Left ventricle myocardium superior (tissue), 1 donor: ENCODE results near the gene TTPAL. TPM values are rescaled to one million over a fixed set of nuclear protein-coding genes. Genes with fewer than 3 reads are reported as not detected.
"Not testable (repeated sequence)": the region's sequence is repeated elsewhere in the genome, so short reads cannot be mapped to it uniquely, and the experiment has no call there.

Experiments
- ATAC-seq: fragments of 200-7000 bp; cut with Tn5 transposase; one replicate; pipeline ENCODE4 v1.9.1; 2020; ENCODE audit warnings: mild to moderate bottlenecking, moderate library complexity
- DNase-seq: peaks from one replicate; pipeline ENCODE4 v3.0.0-alpha.2; 2020
- intact Hi-C: fragments of 100-400 bp; cut with micrococcal nuclease; formaldehyde crosslinking; loops from one replicate; pipeline ENCODE4 v1.11.0; 2022
- total RNA-seq: library from RNA; stranded (reverse); fragmentation: NEBNext Ultra II Directional; extraction: Animal tissue kit (Norgen Biotek cat#: 25700); gene quantifications from one replicate; pipeline ENCODE4 v1.2.1, GENCODE V29; 2021
- donor health status: DM: no; HTN: yes; CAD: no; lungs with severe emphysema.

Gene TTPAL
- total RNA-seq, 1 donor from 2014 or later, result 4.1 TPM

- intact Hi-C loops, result loop anchor here (10.0 kb wide), 1 partner anchor 247 kb away; the partner anchor contains the start of gene OSER1
- ATAC-seq (no peak), DNase-seq (no peak)
Observed at GRCh38 chr20:44461803-44462174, 13.9 kb upstream of the TTPAL start.

DNA sequence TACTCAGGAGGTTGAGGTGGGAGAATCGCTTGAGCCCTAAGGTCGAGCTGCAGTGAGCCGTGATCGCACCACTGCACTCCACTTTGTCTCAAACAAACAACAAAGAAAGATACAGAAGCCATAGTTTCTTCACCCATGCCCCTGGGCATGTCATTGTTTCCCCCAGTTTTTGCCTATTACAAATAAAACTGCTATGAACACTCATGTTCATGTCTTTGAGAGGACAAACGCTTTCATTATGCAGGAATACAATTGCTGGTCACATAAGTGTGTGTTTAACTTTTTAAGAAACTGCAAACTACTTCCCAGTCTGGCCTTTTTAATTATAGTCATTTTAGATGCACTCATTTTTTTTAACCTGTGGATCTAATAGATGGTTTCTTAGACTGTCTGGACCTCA lies 12.2 kb upstream of the TTPAL start:
- ATAC-seq, result no peak
- DNase-seq, result no peak
- intact Hi-C loops, result loop anchor here (10.0 kb wide), 1 partner anchor 249 kb away; the partner anchor contains the start of gene OSER1

- intact Hi-C loops, result loop anchor here (10.0 kb wide), 1 partner anchor 250 kb away; the partner anchor contains the start of gene OSER1
- DNase-seq (no peak), ATAC-seq (no peak)
Observed at GRCh38 chr20:44464514-44464913, 11.2 kb upstream of the TTPAL start.

DNA sequence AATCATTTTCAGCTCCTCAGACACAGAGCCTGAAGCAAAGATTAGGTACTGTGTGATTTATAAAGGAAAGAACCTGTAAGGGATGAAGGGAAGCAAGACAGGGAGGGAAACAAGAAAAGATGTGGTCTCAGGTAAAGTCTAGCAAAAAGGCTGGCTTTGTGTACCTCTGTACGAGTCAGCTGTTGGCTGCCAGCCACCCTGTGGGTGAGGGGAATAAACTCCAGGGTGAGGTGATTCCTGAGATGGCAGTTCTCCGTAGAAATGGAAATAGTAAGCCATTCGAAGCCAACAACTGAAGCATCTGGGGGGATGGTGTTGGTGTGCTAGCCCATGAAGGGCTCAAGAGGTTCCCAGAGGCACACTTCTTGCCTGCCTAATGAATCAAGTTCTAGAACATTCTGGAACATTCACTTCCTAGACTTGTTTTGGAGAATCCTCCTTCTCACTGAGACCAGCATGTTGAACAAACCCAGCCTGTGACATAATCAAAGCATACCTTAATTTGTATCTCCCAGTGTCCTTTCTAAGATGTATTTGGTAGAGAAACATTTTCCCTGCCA lies 10.6 kb upstream of the TTPAL start:
- no peak for ATAC-seq
- no peak for DNase-seq
- intact Hi-C loops, result loop anchor here (10.0 kb wide), 1 partner anchor 250 kb away; the partner anchor contains the start of gene OSER1

DNA sequence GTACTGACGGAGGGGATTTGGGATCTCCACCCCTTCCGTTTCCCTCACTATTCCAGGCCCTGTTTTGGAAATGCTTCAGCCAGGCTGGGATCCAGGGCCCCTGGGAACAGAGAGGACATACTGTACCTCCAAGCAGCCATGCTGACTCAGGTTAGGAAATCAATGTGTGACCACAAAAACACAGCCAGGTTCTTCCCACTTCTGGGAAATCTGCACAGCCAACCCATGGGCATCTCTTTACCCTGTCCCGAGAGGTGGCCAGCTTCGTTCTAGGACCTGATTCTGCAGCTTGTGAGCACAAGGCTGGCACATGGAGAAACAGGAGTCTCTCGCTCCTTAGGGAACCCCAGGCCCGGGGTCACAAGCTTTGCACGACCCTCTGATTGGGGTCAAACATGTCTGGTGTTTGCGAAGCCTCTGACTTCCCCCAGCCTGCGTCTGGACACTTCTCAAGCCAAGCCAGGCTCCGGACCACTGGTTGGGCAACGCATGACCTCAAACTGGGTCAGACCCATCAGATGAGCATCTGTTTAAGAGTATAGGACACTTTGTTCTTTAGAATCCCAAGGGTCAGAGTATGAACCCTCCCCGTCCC lies 8.3 kb upstream of the TTPAL start:
- ATAC-seq, result peak; percentile 85
- peak; percentile 58 for DNase-seq
- intact Hi-C loops, result loop anchor here (10.0 kb wide), 1 partner anchor 253 kb away; the partner anchor contains the start of gene OSER1

GRCh38 chr20:44468044-44468782 lies 7.5 kb upstream of the TTPAL start:
- intact Hi-C loops, result loop anchor here (10.0 kb wide), 1 partner anchor 253 kb away; the partner anchor contains the start of gene OSER1
- ATAC-seq (no peak), DNase-seq (no peak)

- ATAC-seq (no peak), DNase-seq (no peak)
- intact Hi-C loops, result no loop called here
Observed at GRCh38 chr20:44470327-44470726, 5.3 kb upstream of the TTPAL start.

DNA sequence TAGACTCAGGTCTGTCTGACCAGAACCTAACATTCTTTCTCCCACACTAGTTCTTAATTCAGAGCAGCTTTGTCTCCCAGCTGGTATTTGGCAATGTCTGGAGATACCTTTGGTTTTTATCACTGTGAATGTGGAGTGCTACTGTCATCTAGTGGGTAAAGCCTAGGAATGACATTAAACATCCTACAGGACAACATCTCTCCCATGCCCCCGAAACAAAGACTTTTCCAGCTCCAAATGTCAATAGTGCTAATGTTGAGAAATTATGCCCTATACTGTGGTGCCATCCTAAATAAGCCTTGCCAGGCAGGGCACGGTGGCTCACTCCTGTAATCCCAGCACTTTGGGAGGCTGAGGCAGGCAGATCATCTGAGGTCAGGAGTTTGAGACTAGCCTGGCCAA lies 4.2 kb upstream of the TTPAL start:
- DNase-seq (no peak), ATAC-seq (no peak)
- intact Hi-C loops, result no loop called here

- DNase-seq, ATAC-seq, intact Hi-C loops: not testable (repeated sequence)
Observed at GRCh38 chr20:44472283-44472682, 3.4 kb upstream of the TTPAL start.

DNA sequence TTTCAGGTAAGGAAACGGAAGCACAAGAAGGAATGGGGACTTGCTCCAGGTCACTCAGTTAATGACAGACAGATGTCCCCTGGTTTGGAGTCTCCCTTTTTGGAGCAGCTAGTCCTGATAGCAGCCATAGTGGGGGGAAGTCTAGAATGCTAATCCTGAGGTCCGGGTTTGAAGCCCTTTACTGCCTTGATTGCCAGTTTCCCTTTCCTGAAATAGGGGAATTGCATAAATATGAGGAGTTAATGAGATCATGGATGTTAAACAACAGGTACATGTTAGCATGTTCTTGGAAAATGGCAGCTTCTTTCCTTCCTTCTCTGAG lies 341 bp upstream of the TTPAL start:
- intact Hi-C loops, result no loop called here
- ATAC-seq, result peak; percentile 3
- DNase-seq, result no peak

- ATAC-seq (no peak), DNase-seq (no peak)
- intact Hi-C loops, result no loop called here
Observed at GRCh38 chr20:44477151-44477550, 1.5 kb downstream of the TTPAL start.

- ATAC-seq (no peak), DNase-seq (no peak)
- intact Hi-C loops, result no loop called here
Observed at GRCh38 chr20:44478206-44478605, 2.5 kb downstream of the TTPAL start.

- DNase-seq (no peak), ATAC-seq (no peak)
- intact Hi-C loops, result no loop called here
Observed at GRCh38 chr20:44479643-44480042, 4.0 kb downstream of the TTPAL start.

- no peak for ATAC-seq
Observed at GRCh38 chr20:44480097-44480496, 4.4 kb downstream of the TTPAL start.

GRCh38 chr20:44481719-44482416 lies 6.2 kb downstream of the TTPAL start:
- no peak for DNase-seq
- intact Hi-C loops, result no loop called here
- ATAC-seq, result no peak

More at GRCh38 chr20:44480097-44480496, 4.4 kb downstream of the TTPAL start:
- intact Hi-C loops, result no loop called here
- no peak for DNase-seq

GRCh38 chr20:44483112-44483511 lies 7.4 kb downstream of the TTPAL start:
- no peak for ATAC-seq
- no peak for DNase-seq
- intact Hi-C loops, result no loop called here

- intact Hi-C loops, result no loop called here
- ATAC-seq (no peak), DNase-seq (no peak)
Observed at GRCh38 chr20:44485078-44485829, 9.6 kb downstream of the TTPAL start.

DNA sequence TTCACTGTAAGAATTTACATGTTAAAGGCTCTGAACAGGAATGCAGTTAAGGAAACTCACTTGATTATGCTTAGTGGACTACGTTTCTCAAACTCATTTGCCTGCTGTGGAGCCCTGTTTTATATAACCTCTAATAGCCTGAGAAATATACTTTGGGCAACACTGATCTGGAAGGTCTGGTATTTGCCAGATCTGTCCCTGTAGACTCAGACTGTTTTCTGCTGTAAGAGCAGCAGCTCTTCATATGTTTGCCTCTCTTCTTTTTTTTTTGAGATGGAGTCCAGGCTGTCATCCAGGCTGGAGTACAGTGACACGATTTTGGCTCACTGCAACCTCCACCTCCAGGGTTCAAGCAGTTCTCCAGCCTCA lies 10.1 kb downstream of the TTPAL start:
- no peak for ATAC-seq

DNA sequence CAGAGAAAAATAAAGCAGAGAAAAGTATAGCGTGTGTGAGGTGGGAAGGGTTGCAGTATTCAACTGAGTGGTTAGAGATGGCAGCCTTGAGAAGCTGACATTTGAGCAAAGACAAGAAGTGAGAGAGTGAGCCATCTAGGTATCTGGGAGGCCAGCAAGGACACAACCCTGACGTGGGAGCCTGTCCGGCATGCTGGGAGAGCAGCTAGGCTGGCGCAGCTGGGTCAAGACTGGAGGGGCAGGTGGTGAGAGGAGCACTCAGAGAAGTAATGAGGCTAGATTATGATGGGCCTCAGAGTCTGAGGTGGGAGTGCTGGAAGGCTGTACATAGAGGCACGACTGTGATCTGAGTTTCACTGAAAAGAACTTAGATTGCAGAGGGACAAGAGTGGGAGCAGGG lies 12.9 kb downstream of the TTPAL start:
- no peak for ATAC-seq
- no peak for DNase-seq
- intact Hi-C loops, result no loop called here

More for the DNA sequence above, 10.1 kb downstream of the TTPAL start:
- intact Hi-C loops, result no loop called here
- DNase-seq, result no peak
